ENCODE data around the gene SETD1A. TPM values are rescaled to one million over a fixed set of nuclear protein-coding genes. Genes with fewer than 3 reads are reported as not detected.

Gene SETD1A
- total and polyA plus RNA-seq, 5 donors from 2014 or later: 0.33 to 35.2 (median 0.85) TPM

DNA sequence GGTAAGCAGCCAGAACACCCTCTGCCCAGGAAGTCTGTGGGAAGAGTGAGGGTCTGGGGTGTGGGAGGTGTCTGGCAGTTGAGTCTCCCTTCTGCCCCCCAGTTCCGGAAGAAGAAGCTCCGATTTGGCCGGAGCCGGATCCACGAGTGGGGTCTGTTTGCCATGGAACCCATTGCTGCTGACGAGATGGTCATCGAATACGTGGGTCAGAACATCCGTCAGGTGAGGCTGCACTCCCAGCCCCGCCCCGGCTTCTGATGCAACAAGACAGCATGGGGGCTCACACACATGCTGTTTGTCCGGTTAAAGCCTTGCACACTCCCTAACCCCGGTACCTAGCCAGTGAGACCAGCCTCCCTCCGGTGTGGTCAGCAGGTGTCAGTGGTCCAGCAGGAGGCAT, 23.4 kb downstream of the SETD1A start:
- peaks cover 15% of the 10 kb centered on the region for H3K36me3 Mint-ChIP-seq
- H3K36me3 ChIP-seq (ENCODE audit: control insufficient read depth, insufficient read depth, low read length): peaks cover 48% of the 10 kb centered on the region
- H3K27me3 Mint-ChIP-seq: no peaks in the 10 kb centered on the region

GRCh38 chr16:30982548-30983288, 25.2 kb downstream of the SETD1A start:
- peaks cover 14% of the 10 kb centered on the region for H3K36me3 Mint-ChIP-seq
- no peak for ATAC-seq (ENCODE audit: low read depth in 2 of 2)
- Histone ChIP-seq H3K9me3 (ENCODE audit: control insufficient read depth in 2 of 2, low read length in 2 of 2) (no peaks in the 10 kb centered on the region), H3K27ac (ENCODE audit: insufficient read depth, low read length, poor library complexity, severe bottlenecking) (no peak overlapping the region), H3K4me1 (ENCODE audit: control insufficient read depth, insufficient read depth, low read length, poor library complexity, severe bottlenecking) (peaks cover 7% of the 10 kb centered on the region), H3K27me3 (ENCODE audit: control insufficient read depth, insufficient read depth, low read length) (no peaks in the 10 kb centered on the region), H3K36me3 (ENCODE audit: control insufficient read depth, insufficient read depth, low read length) (peaks cover 34% of the 10 kb centered on the region), H3K4me3 (ENCODE audit: low read depth, low read length) (no peak overlapping the region)
- H3K27me3 Mint-ChIP-seq: no peaks in the 10 kb centered on the region
- DNase-seq: no peak
- H3K4me3 Mint-ChIP-seq: peak overlapping the region in 1 of 4 donors; percentile 63
- H3K4me1 Mint-ChIP-seq: peaks cover 0 to 11% (median 1%) of the 10 kb centered on the region in 4 donors
- H3K27ac Mint-ChIP-seq: peak overlapping the region in 1 of 3 donors; percentile 47
- H3K9me3 Mint-ChIP-seq: peaks cover 0 to 1% (median 0%) of the 10 kb centered on the region in 7 donors

More for the DNA sequence above, 23.4 kb downstream of the SETD1A start:
- Histone ChIP-seq H3K27ac (ENCODE audit: insufficient read depth, low read length, poor library complexity, severe bottlenecking) (no peak overlapping the region), H3K9me3 (ENCODE audit: control insufficient read depth in 2 of 2, low read length in 2 of 2) (no peaks in the 10 kb centered on the region), H3K27me3 (ENCODE audit: control insufficient read depth, insufficient read depth, low read length) (no peaks in the 10 kb centered on the region), H3K4me1 (ENCODE audit: control insufficient read depth, insufficient read depth, low read length, poor library complexity, severe bottlenecking) (peaks cover 7% of the 10 kb centered on the region), H3K4me3 (ENCODE audit: low read depth, low read length) (no peak overlapping the region)
- Mint-ChIP-seq H3K27ac (peak overlapping the region in 1 of 3 donors; percentile 33), H3K4me3 (no peak overlapping the region), H3K4me1 (peaks cover 0 to 12% (median 1%) of the 10 kb centered on the region in 4 donors), H3K9me3 (peaks cover 0 to 1% (median 0%) of the 10 kb centered on the region in 7 donors)
- DNase-seq (no peak), ATAC-seq (ENCODE audit: low read depth in 2 of 2) (no peak)

GRCh38 chr16:30983289-30983889, 25.8 kb downstream of the SETD1A start:
- Histone ChIP-seq H3K4me1 (ENCODE audit: control insufficient read depth, insufficient read depth, low read length, poor library complexity, severe bottlenecking) (peaks cover 7% of the 10 kb centered on the region), H3K9me3 (ENCODE audit: control insufficient read depth in 2 of 2, low read length in 2 of 2) (no peaks in the 10 kb centered on the region), H3K27me3 (ENCODE audit: control insufficient read depth, insufficient read depth, low read length) (no peaks in the 10 kb centered on the region), H3K27ac (ENCODE audit: insufficient read depth, low read length, poor library complexity, severe bottlenecking) (no peak overlapping the region), H3K4me3 (ENCODE audit: low read depth, low read length) (no peak overlapping the region), H3K36me3 (ENCODE audit: control insufficient read depth, insufficient read depth, low read length) (peaks cover 34% of the 10 kb centered on the region)
- Mint-ChIP-seq H3K4me1 (peaks cover 0 to 11% (median 1%) of the 10 kb centered on the region in 4 donors), H3K4me3 (no peak overlapping the region), H3K27me3 (no peaks in the 10 kb centered on the region), H3K27ac (peak overlapping the region in 1 of 3 donors; percentile 23), H3K9me3 (peaks cover 0 to 1% (median 0%) of the 10 kb centered on the region in 7 donors), H3K36me3 (peaks cover 14% of the 10 kb centered on the region)
- DNase-seq: no peak
- ATAC-seq (ENCODE audit: low read depth in 2 of 2): no peak

- H3K9me3 Mint-ChIP-seq: peaks cover 0 to 1% (median 0%) of the 10 kb centered on the region in 7 donors
- H3K27me3 Mint-ChIP-seq: no peaks in the 10 kb centered on the region
- H3K4me1 ChIP-seq (ENCODE audit: control insufficient read depth, insufficient read depth, low read length, poor library complexity, severe bottlenecking): peaks cover 7% of the 10 kb centered on the region
- DNase-seq (no peak), ATAC-seq (ENCODE audit: low read depth in 2 of 2) (no peak)
- no peak overlapping the region for H3K27ac ChIP-seq (ENCODE audit: insufficient read depth, low read length, poor library complexity, severe bottlenecking)
- H3K36me3 ChIP-seq (ENCODE audit: control insufficient read depth, insufficient read depth, low read length): peaks cover 34% of the 10 kb centered on the region
- no peak overlapping the region for H3K27ac Mint-ChIP-seq
- no peaks in the 10 kb centered on the region for H3K9me3 ChIP-seq (ENCODE audit: control insufficient read depth in 2 of 2, low read length in 2 of 2)
- H3K4me1 Mint-ChIP-seq: peaks cover 0 to 9% (median 0%) of the 10 kb centered on the region in 4 donors
- H3K4me3 ChIP-seq (ENCODE audit: low read depth, low read length): no peak overlapping the region
- H3K4me3 Mint-ChIP-seq: no peak overlapping the region
- peaks cover 10% of the 10 kb centered on the region for H3K36me3 Mint-ChIP-seq
- no peaks in the 10 kb centered on the region for H3K27me3 ChIP-seq (ENCODE audit: control insufficient read depth, insufficient read depth, low read length)
These were observed 26.5 kb downstream of the SETD1A start for GRCh38 chr16:30983898-30984610.

GRCh38 chr16:30984669-30985400, 27.3 kb downstream of the SETD1A start, which contains the start of gene HSD3B7:
HSD3B7 (plus strand) TSS chr16:30985207; CDS start chr16:30985659, 452 bp downstream.
- Histone ChIP-seq H3K9me3 (ENCODE audit: control insufficient read depth in 2 of 2, low read length in 2 of 2) (no peaks in the 10 kb centered on the region), H3K27me3 (ENCODE audit: control insufficient read depth, insufficient read depth, low read length) (no peaks in the 10 kb centered on the region), H3K4me3 (ENCODE audit: low read depth, low read length) (no peak within 1 kb of the TSS), H3K4me1 (ENCODE audit: control insufficient read depth, insufficient read depth, low read length, poor library complexity, severe bottlenecking) (peaks cover 7% of the 10 kb centered on the region), H3K27ac (ENCODE audit: insufficient read depth, low read length, poor library complexity, severe bottlenecking) (no peak within 1 kb of the TSS), H3K36me3 (ENCODE audit: control insufficient read depth, insufficient read depth, low read length) (peaks cover 29% of the 10 kb centered on the region)
- Mint-ChIP-seq H3K4me1 (peaks cover 0 to 9% (median 0%) of the 10 kb centered on the region in 4 donors), H3K27ac (peak within 1 kb of the TSS in 1 of 3 donors; percentile 80), H3K4me3 (no peak within 1 kb of the TSS), H3K9me3 (peaks cover 0 to 1% (median 0%) of the 10 kb centered on the region in 7 donors), H3K27me3 (no peaks in the 10 kb centered on the region), H3K36me3 (peaks cover 10% of the 10 kb centered on the region)
- DNase-seq (peak; percentile 67 to 72 (median 68)), ATAC-seq (ENCODE audit: low read depth in 2 of 2) (peak; percentile 62 to 70)

DNA sequence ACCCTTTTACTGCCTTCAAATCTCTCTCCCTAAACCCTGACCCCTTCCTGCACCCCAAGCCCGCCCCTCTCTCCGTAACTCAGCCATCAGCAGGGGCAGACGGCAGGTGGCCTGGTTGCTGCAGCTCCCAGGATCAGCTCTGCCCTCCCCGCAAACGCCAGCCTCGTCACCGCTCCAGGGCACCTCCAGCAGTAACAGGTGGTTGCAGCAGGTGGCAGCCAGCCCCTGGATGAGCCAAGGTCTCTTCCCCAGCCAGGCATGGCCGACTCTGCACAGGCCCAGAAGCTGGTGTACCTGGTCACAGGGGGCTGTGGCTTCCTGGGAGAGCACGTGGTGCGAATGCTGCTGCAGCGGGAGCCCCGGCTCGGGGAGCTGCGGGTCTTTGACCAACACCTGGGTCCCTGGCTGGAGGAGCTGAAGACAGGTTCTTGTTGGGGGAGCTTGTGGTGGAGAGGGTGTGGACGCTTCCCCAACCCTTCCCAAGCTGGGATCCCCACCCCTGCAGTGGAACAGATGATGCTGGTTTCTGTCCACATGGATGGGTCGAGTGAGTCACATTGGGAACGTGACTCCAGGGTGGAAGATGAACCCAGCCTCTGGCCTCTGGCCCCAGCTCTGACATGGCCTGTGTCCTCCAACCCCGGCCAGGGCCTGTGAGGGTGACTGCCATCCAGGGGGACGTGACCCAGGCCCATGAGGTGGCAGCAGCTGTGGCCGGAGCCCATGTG, 28.0 kb downstream of the SETD1A start:
- DNase-seq (no peak), ATAC-seq (ENCODE audit: low read depth in 2 of 2) (no peak)
- H3K4me1 ChIP-seq (ENCODE audit: control insufficient read depth, insufficient read depth, low read length, poor library complexity, severe bottlenecking): peaks cover 7% of the 10 kb centered on the region
- H3K27ac ChIP-seq (ENCODE audit: insufficient read depth, low read length, poor library complexity, severe bottlenecking): no peak overlapping the region
- Mint-ChIP-seq H3K4me1 (peaks cover 0 to 9% (median 0%) of the 10 kb centered on the region in 4 donors), H3K4me3 (no peak overlapping the region), H3K9me3 (peaks cover 0 to 1% (median 0%) of the 10 kb centered on the region in 7 donors), H3K27ac (peak overlapping the region in 1 of 3 donors; percentile 80), H3K27me3 (no peaks in the 10 kb centered on the region), H3K36me3 (peaks cover 10% of the 10 kb centered on the region)
- no peaks in the 10 kb centered on the region for H3K9me3 ChIP-seq (ENCODE audit: control insufficient read depth in 2 of 2, low read length in 2 of 2)
- no peak overlapping the region for H3K4me3 ChIP-seq (ENCODE audit: low read depth, low read length)
- no peaks in the 10 kb centered on the region for H3K27me3 ChIP-seq (ENCODE audit: control insufficient read depth, insufficient read depth, low read length)
- peaks cover 23% of the 10 kb centered on the region for H3K36me3 ChIP-seq (ENCODE audit: control insufficient read depth, insufficient read depth, low read length)

Data from CD4-positive, CD25-positive, alpha-beta regulatory T cell (primary cell).